ENCODE measurements around the gene NOL8.

Gene NOL8

GRCh38 chr9:92325269-92325990, at the start of gene NOL8, which contains the start of gene CENPP:
NOL8 (minus strand) TSS chr9:92325350; CDS start chr9:92324161, 1,189 bp downstream.
CENPP (plus strand) TSS chr9:92325953.
- peak; percentile 53 for DNase-seq

GRCh38 chr9:92373167-92373566, 48.0 kb upstream of the NOL8 start:
- no peak for DNase-seq

- DNase-seq: no peak
Measured at GRCh38 chr9:92369075-92369474, 43.9 kb upstream of the NOL8 start.

- no peak for DNase-seq
Measured at GRCh38 chr9:92360083-92360482, 34.9 kb upstream of the NOL8 start.

- DNase-seq: no peak
Measured at GRCh38 chr9:92359394-92359995, 34.3 kb upstream of the NOL8 start.

GRCh38 chr9:92353051-92353450, 27.9 kb upstream of the NOL8 start:
- DNase-seq: no peak

- DNase-seq: no peak
Measured at GRCh38 chr9:92350740-92351133, 25.6 kb upstream of the NOL8 start.

GRCh38 chr9:92349771-92350739, 24.9 kb upstream of the NOL8 start:
- no peak for DNase-seq

- DNase-seq: no peak
Measured at GRCh38 chr9:92345582-92345981, 20.4 kb upstream of the NOL8 start.

- no peak for DNase-seq
Measured at GRCh38 chr9:92342825-92343488, 17.8 kb upstream of the NOL8 start.

- no peak for DNase-seq
Measured at GRCh38 chr9:92341578-92341977, 16.4 kb upstream of the NOL8 start.

- no peak for DNase-seq
Measured at GRCh38 chr9:92333282-92333634, 8.1 kb upstream of the NOL8 start.

GRCh38 chr9:92332577-92333281, 7.6 kb upstream of the NOL8 start:
- no peak for DNase-seq

GRCh38 chr9:92328225-92328624, 3.1 kb upstream of the NOL8 start:
- DNase-seq: no peak

- DNase-seq: no peak
Measured at GRCh38 chr9:92327283-92327850, 2.2 kb upstream of the NOL8 start.

- no peak for DNase-seq
Measured at GRCh38 chr9:92325991-92326500, 896 bp upstream of the NOL8 start.

GRCh38 chr9:92324889-92325268, 271 bp downstream of the NOL8 start:
- DNase-seq: no peak

- DNase-seq: no peak
Measured at GRCh38 chr9:92324431-92324830, 719 bp downstream of the NOL8 start.

- no peak for DNase-seq
Measured at GRCh38 chr9:92315456-92315855, 9.7 kb downstream of the NOL8 start.

GRCh38 chr9:92313624-92314012, 11.5 kb downstream of the NOL8 start:
- no peak for DNase-seq

- DNase-seq: no peak
Measured at GRCh38 chr9:92312887-92313623, 12.1 kb downstream of the NOL8 start.
